GM12892 (cell line): Measurements from ENCODE around the gene CDH22.

Experiments used
- DNase-seq: peaks from one replicate; pipeline ENCODE4 v3.0.0; 2011; ENCODE audit not compliant: insufficient read length
- FAIRE-seq: peaks from 2 replicates; lab custom pipeline; 2011; peaks lifted over from hg19 to GRCh38; lab: Jason Lieb, UNC
- POLR2A ChIP-seq: IDR thresholded peaks from 2 replicates; pipeline ENCODE4 v1.6.1; 2011; ENCODE audit warnings: low read depth, low read length, control low read depth
- POLR2AphosphoS5 ChIP-seq: IDR thresholded peaks from 2 replicates; pipeline ENCODE4 v1.6.1; 2011; ENCODE audit warnings: low read depth, low read length, control low read depth
- TAF1 ChIP-seq: IDR thresholded peaks from 2 replicates; pipeline ENCODE4 v1.6.1; 2011; ENCODE audit warnings: low read depth, mild to moderate bottlenecking, control low read depth, low read length, borderline replicate concordance

CDH22 gene

DNA sequence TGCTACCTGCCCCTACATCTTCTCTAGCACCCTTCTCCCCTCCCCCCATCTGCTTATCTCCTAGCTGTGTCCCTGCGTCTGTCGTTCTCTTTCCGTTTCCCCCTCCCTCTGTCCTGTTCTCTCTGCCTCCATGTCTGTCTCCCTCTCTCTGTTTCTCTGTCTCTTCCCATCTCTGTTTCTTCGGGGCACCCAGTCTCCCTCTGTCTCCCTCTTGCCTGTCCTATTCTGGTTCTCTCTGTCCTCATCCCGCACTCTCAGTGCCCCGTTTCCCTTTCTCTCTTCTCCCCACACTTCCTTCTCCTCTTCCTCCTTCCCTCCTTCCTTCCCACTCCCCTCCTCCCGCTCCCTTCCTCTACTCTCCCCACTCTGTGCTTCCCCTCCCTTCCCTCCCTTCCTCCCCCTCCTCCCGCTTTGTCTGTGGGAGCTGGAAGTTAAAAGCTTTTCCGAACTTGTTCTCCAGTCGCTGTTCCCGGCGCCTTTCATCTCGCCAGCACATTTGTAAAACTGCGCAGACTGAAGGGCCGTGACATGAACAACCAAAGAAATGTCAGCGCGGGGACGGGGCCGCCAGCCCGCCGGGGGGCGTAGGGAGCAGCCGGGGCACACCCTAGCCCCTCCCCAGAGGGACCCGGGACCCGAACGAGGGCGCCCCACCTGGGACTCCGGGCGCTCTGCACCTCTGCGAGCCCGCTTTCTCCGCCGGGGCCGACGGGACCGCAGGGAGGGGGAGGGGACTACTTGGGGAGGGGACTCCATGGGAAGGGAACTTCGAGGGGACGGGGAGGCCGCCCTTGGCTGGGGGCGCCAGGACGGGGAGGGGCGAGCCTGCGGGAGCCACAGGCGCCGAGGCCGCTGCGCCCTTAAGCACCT, 4.0 kb upstream of the CDH22 start:
- DNase-seq (no peak), FAIRE-seq (no peak)
- TF ChIP-seq TAF1, result no peak
- TF ChIP-seq POLR2AphosphoS5, result no peak
- TF ChIP-seq POLR2A, result no peak

DNA sequence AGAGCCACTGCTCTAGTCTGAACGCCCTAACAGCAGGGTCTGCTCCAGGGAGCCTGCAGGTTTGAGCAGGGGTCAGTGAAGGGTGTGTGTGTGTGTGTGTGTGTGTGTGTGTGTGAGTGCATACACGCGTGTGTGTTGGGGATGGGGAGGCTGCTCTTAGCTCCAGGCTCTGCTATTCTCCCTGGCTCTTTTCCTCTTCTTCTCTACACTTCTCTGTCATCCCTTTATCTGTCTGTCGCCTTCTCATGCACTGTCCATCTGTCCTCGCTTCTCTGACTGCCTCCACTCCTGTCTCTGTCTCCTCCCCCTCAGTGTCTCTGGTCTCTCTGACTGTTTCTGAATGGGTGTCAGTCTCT, 3.4 kb upstream of the CDH22 start:
- no peak for DNase-seq
- TF ChIP-seq POLR2A (no peak), POLR2AphosphoS5 (no peak), TAF1 (no peak)
- FAIRE-seq, result no peak

DNA sequence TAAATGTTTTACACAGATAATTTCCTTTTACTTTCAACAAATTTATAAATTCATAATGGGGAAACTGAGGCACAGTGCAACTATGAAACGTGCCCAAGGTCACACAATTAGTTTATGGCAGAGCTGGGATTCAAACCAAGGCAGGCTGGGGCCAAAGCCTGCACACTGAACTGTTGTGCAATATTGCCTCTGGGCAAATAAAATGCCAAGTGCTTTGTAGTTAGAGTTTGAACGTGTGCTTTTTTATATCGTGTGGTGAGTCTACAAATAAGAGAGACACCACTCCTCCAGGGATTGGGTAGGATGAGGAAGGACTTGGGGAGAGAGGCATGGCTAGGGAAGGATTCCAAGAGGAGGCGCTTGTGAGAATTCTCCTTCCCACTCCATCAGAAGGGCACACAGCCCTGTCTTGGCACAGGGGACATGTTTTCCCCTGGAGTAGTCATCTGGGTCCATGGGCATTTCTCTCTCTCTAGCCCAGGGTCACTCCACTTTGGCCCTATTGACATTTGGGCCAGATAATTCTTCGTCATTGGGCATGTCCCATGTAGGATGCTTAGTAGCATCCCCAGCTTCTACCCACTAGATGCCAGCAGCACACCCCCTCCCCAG, 2.8 kb upstream of the CDH22 start:
- DNase-seq, result no peak
- FAIRE-seq, result no peak
- TF ChIP-seq POLR2AphosphoS5 (no peak), TAF1 (no peak), POLR2A (no peak)

DNA sequence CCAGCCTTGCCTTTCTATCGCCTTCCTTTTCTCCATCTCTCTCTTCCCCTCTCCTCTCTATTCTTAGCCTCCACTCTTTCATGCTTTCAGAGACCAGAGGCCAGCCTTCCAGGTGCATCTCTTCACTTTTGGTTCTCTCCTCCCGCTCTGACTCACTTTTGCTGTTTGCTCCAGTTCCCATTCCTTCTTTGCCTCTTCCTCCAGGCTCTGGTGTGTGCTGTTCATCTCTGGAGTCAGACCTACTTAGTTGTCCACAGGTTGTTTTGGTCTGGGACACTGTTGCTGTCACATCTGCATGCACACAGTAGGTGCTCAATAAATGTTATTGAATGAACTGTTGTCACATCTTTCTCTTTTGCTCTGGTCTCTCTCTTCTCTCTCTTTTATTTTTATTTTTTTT, 1.6 kb upstream of the CDH22 start:
- FAIRE-seq, result no peak
- TF ChIP-seq TAF1, result no peak
- no peak for TF ChIP-seq POLR2A
- no peak for TF ChIP-seq POLR2AphosphoS5
- DNase-seq, result no peak

DNA sequence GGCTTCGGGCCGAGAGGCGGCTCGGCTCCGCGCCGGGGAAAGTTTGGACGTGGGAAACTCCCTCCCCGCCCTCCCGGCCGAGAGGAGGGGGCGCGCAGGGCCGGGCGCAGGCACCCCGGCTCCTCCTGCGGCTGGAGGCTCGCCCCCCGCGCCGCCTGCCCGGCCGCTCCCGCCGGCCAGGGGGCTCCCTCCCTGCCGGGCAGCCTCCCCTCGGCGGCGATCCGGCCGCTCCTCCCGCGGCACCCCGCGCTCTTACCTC, 370 bp downstream of the CDH22 start:
- TF ChIP-seq TAF1 (no peak), POLR2A (no peak), POLR2AphosphoS5 (no peak)
- FAIRE-seq (no peak), DNase-seq (no peak)

DNA sequence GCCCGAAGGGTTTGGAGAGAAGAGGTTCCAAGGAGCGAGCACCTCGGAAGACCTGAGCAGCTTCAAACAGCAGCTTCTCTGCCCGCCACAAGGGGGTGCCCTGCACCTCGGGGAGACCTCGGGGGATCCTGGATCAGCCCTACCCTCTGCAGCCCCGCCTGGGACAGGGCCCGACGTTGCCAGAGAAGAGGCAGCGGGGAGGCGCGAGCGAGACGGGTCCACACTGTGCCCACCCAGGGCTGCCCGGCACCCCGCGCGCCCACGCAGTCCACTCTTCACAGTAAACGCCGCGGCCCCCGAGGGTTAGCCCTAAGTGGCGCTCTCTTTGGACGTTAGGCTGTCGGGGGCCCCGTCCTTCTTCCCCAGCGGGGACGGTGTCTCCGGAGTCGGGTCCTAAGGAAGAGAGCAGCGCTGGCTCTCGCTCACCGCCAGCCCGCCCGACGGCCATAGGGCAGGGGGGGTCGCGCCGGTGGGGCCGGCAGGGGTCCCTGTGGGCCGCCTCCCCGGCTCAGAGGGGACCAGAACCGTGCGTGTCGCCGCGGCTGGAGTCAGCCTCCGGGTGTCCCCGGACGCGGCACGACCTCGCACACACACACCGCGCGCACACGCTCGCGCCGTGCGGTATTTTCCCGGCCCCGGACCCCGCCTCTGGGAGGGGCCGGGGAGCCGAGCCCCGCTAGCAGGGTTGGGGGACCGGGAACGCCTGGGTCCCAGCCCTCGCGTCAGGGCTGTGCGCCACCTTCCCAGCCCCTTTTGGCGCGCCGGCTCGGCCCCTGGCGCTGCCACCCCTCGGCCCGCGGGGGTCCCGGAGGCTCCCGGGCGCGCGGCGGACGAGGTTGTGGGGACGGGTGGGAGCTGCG, 929 bp downstream of the CDH22 start:
- no peak for TF ChIP-seq TAF1
- no peak for TF ChIP-seq POLR2AphosphoS5
- no peak for TF ChIP-seq POLR2A
- FAIRE-seq (peak; percentile 78), DNase-seq (peak; percentile 97)

DNA sequence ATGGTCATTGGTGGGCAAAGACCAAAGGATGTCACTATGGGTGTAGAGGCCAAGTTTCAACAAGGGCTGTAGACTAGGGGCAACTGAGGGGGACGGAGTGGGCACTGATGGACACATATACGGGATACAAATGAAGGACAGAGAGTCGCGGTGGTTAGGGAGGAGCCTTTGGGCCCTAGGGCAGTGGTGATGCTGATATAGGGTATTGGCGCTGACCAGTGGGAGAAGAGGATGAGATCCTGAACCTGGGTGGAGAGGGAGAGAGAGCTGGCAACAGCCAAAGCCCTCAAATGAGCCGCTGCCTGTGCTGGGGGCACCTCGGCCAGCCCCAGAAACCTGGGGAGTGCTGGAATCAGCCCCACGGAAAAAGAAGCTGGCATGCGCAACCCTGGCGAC, 1.6 kb downstream of the CDH22 start:
- no peak for TF ChIP-seq POLR2AphosphoS5
- no peak for TF ChIP-seq TAF1
- TF ChIP-seq POLR2A, result no peak
- no peak for DNase-seq
- FAIRE-seq, result no peak

DNA sequence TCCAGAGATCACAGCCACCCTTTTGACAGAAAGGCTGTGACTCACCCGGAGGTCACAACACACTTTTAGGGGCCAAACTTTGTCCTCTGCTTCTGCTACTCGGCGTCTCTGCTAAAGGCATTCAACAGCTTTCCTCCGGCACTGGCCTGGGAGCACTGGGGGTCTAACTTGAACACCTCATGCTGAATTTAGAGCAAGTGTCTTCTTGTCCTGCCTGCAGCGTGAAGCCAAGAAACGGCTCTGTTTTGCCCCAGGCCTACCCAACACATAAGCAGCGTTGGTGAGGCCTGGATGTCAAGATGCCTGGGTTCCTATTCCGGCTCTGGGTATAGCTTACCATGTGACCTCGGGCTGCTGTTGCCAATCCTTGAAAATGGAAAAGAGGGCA, 2.3 kb downstream of the CDH22 start:
- DNase-seq (no peak), FAIRE-seq (no peak)
- TF ChIP-seq POLR2AphosphoS5 (no peak), TAF1 (no peak)

DNA sequence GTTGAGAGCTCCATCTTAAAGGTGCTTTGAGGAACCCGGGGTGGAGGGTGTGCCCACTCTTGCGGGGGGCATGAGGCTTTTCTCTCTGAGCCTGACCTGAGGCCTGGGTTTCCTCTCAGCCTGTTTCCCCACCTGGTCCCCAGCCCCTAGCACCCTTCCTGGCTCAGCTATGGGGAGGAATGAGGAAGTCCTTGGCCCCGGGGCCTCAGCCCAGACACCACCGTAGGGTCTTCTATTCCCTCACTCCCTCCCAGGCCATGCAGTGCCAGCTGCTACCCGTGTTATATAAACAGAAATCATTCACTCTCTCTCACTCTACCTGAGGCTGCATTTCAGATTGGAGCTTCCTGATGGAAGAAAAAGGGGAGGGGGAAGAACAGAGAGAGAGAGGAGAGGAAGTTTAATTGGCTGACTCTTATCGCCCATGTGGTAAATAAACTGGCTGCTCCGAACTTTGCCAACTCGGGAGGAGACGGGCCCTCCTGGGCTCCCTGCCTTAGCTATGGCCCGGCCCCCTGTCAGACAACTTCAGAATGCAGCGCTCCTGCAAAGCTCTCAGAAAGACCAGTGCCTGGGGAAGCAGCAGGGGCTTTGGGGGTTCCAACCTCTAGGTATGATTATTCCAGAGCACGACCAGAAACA, 2.8 kb downstream of the CDH22 start:
- FAIRE-seq (no peak), DNase-seq (no peak)
- TF ChIP-seq TAF1 (no peak), POLR2A (no peak), POLR2AphosphoS5 (no peak)

DNA sequence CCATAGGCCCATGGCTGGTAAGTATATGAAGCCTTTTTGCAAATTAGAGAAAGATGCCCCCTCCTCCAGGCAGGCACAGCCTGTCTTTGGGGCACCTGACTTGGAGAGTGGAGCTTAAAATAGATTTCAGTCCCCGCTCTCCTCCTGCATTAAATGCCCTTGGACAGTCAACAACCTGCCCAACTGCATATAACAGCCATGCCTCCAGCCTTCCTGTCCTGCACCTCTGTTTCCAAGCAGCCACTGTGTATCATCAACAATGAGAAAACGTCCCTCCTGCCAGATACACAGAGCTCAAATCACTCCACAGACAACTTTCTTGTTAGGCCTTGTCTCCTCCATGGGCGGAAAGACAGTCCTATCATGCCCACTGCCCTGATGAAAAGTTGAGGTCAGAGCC, 3.4 kb downstream of the CDH22 start:
- no peak for TF ChIP-seq POLR2A
- TF ChIP-seq POLR2AphosphoS5, result no peak
- TF ChIP-seq TAF1, result no peak
- DNase-seq (no peak), FAIRE-seq (no peak)

DNA sequence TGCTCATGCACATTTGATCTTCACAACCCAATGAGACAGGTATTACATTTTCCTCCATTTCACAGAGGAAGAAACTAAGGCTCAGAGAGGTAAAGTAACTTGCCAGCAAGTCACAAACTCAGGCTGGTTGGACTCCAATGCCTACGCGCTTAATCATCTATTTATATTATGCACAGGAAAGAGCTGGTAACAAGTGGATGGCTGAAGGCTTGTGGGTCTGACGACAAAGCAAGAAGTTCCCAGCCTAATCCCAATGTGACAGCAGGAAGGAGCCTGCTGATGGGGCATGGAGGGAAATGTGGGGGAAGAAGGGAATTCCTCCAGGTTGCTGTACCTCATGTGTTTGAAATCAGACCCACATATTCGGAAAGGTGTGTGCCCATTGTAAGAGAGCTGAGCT, 3.9 kb downstream of the CDH22 start:
- TF ChIP-seq POLR2A, result no peak
- TF ChIP-seq TAF1, result no peak
- no peak for TF ChIP-seq POLR2AphosphoS5
- FAIRE-seq (no peak), DNase-seq (no peak)
